WTC11 (cell line): ENCODE measurements around the gene SSNA1. TPM values are rescaled to one million over a fixed set of nuclear protein-coding genes. Genes with fewer than 3 reads are reported as not detected.

Source experiments
- ATAC-seq: fragments of 200-7000 bp; cut with Tn5 transposase; 2 replicates; pipeline ENCODE4 v1.10.0; 2021; ENCODE audit warnings: mild to moderate bottlenecking, moderate library complexity
- CTCF ChIA-PET: fragments of 300-600 bp; sonication (Branson Sonifier 250); formaldehyde crosslinking; loops from one replicate; lab custom pipeline; 2021; ENCODE audit warnings: antibody characterized with exemption; lab: Charles Lee
- POLR2A ChIA-PET: fragments of 350-600 bp; sonication (Branson Sonifier 250); formaldehyde crosslinking; loops from one replicate; lab custom pipeline; 2021; ENCODE audit warnings: antibody characterized with exemption; lab: Charles Lee
- DNase-seq: peaks from one replicate; pipeline ENCODE4 v3.0.0; 2021; ENCODE audit warnings: low spot score
- H3K27ac Mint-ChIP-seq: 2 replicates; pipeline ENCODE4 v1.8.0; 2021; ENCODE audit warnings: mixed read lengths
- H3K27me3 Mint-ChIP-seq: 2 replicates; pipeline ENCODE4 v1.8.0; 2021; ENCODE audit warnings: low read depth, mild to moderate bottlenecking, moderate library complexity, mixed read lengths
- H3K36me3 Mint-ChIP-seq: 2 replicates; pipeline ENCODE4 v1.8.0; 2021; ENCODE audit warnings: mixed read lengths
- H3K4me1 Mint-ChIP-seq: 2 replicates; pipeline ENCODE4 v1.8.0; 2022; ENCODE audit warnings: mixed read lengths
- H3K4me3 Mint-ChIP-seq: 2 replicates; pipeline ENCODE4 v1.8.0; 2021; ENCODE audit warnings: mild to moderate bottlenecking, moderate library complexity, mixed read lengths
- H3K9me3 Mint-ChIP-seq: 2 replicates; pipeline ENCODE4 v1.8.0; 2021; ENCODE audit warnings: mixed read lengths
- AFF4 ChIP-seq: sonication (generic); formaldehyde crosslinking; IDR thresholded peaks from 2 replicates; pipeline ENCODE4 v1.8.1; 2023; ENCODE audit warnings: mild to moderate bottlenecking, missing genetic modification reagents, borderline replicate concordance
- E2F4 ChIP-seq: sonication (generic); formaldehyde crosslinking; IDR thresholded peaks from 2 replicates; pipeline ENCODE4 v1.8.1; 2022; ENCODE audit warnings: low read depth, mild to moderate bottlenecking, moderate library complexity, missing genetic modification reagents, borderline replicate concordance
- FOXJ3 ChIP-seq: sonication (generic); formaldehyde crosslinking; IDR thresholded peaks from 2 replicates; pipeline ENCODE4 v1.9.0; 2021; ENCODE audit warnings: missing genetic modification reagents, mild to moderate bottlenecking, borderline replicate concordance
- FOXP4 ChIP-seq: sonication (generic); formaldehyde crosslinking; IDR thresholded peaks from 2 replicates; pipeline ENCODE4 v1.8.0; 2022; ENCODE audit warnings: mild to moderate bottlenecking, missing genetic modification reagents
- GABPB1 ChIP-seq: sonication (generic); formaldehyde crosslinking; IDR thresholded peaks from 2 replicates; pipeline ENCODE4 v1.8.1; 2023; ENCODE audit warnings: mild to moderate bottlenecking, missing genetic modification reagents
- JUN ChIP-seq: sonication (generic); formaldehyde crosslinking; IDR thresholded peaks from 2 replicates; pipeline ENCODE4 v1.8.0; 2023; ENCODE audit warnings: mild to moderate bottlenecking, missing genetic modification reagents
- NFE2L1 ChIP-seq: sonication (generic); formaldehyde crosslinking; IDR thresholded peaks from 2 replicates; pipeline ENCODE4 v1.8.1; 2023; ENCODE audit warnings: missing genetic modification reagents
- RELA ChIP-seq: sonication (generic); formaldehyde crosslinking; IDR thresholded peaks from 2 replicates; pipeline ENCODE4 v1.8.1; 2022; ENCODE audit warnings: missing genetic modification reagents, mild to moderate bottlenecking, borderline replicate concordance
- TEAD1 ChIP-seq: sonication (generic); formaldehyde crosslinking; IDR thresholded peaks from 2 replicates; pipeline ENCODE4 v1.8.0; 2022; ENCODE audit warnings: mild to moderate bottlenecking, missing genetic modification reagents
- USF1 ChIP-seq: sonication (generic); formaldehyde crosslinking; IDR thresholded peaks from 2 replicates; pipeline ENCODE4 v1.8.0; 2022; ENCODE audit warnings: mild to moderate bottlenecking, missing genetic modification reagents
- ZBTB21 ChIP-seq: sonication (generic); formaldehyde crosslinking; IDR thresholded peaks from 2 replicates; pipeline ENCODE4 v1.8.1; 2023; ENCODE audit warnings: mild to moderate bottlenecking, missing genetic modification reagents, borderline replicate concordance
- ZNF317 ChIP-seq: sonication (generic); formaldehyde crosslinking; IDR thresholded peaks from 2 replicates; pipeline ENCODE4 v1.8.1; 2023; ENCODE audit warnings: low read depth, mild to moderate bottlenecking, moderate library complexity, missing genetic modification reagents, borderline replicate concordance
- ZNF423 ChIP-seq: fragments of 250-450 bp; sonication (Bioruptor Pico); IDR thresholded peaks from 2 replicates; pipeline ENCODE4 v2.1.2; 2022; ENCODE audit warnings: mild to moderate bottlenecking, moderate library complexity
- ZNF425 ChIP-seq: fragments of 250-450 bp; sonication (Bioruptor Pico); conservative IDR thresholded peaks from 2 replicates; pipeline ENCODE4 v1.9.0; 2021; ENCODE audit warnings: mild to moderate bottlenecking
- ZNF512 ChIP-seq: sonication (generic); formaldehyde crosslinking; IDR thresholded peaks from 2 replicates; pipeline ENCODE4 v1.8.1; 2022; ENCODE audit warnings: missing genetic modification reagents, borderline replicate concordance
- ZNF671 ChIP-seq: fragments of 250-450 bp; sonication (Bioruptor Pico); IDR thresholded peaks from 2 replicates; pipeline ENCODE4 v1.8.0; 2021; ENCODE audit warnings: mild to moderate bottlenecking
- total RNA-seq: library from RNA; stranded (reverse); gene quantifications from 3 replicates; pipeline ENCODE4 v1.2.3, GENCODE V29; 2021

Gene SSNA1
- total RNA-seq, 1 experiment from 2014 or later = 102 TPM

GRCh38 chr9:137149942-137150616, 38.4 kb upstream of the SSNA1 start:
- TF ChIP-seq AFF4 (CRISPR knock-in tag) (no peak), RELA (CRISPR knock-in tag) (no peak), JUN (CRISPR knock-in tag) (no peak), FOXJ3 (CRISPR knock-in tag) (no peak), NFE2L1 (CRISPR knock-in tag) (no peak), ZNF671 (CRISPR knock-in tag) (no peak), ZNF317 (no peak), GABPB1 (CRISPR knock-in tag) (no peak), TEAD1 (CRISPR knock-in tag) (no peak), ZNF512 (CRISPR knock-in tag) (no peak), E2F4 (CRISPR knock-in tag) (no peak)
- TF ChIP-seq, all 79 proteins: peak for 0
- DNase-seq (peak; percentile 78), ATAC-seq (peak; percentile 8)
- Mint-ChIP-seq H3K27me3 (peaks cover 9% of the 10 kb centered on the region), H3K27ac (no peak overlapping the region), H3K36me3 (no peaks in the 10 kb centered on the region), H3K4me1 (no peaks in the 10 kb centered on the region; the same call in 1 of the 2 replicates), H3K9me3 (no peaks in the 10 kb centered on the region), H3K4me3 (no peak overlapping the region)
- CTCF ChIA-PET = interaction anchor here (0.6 to 3.6 kb wide), 14 partner anchors 11 to 303 kb away, joined by 3 to 19 read pairs (median 5); partner anchors contain the start of genes GRIN1 and PAXX
- POLR2A ChIA-PET = no interaction called here

GRCh38 chr9:137150617-137151457, 37.6 kb upstream of the SSNA1 start:
- DNase-seq (peak; percentile 80), ATAC-seq (peak; percentile 54)
- no peak overlapping the region for H3K27ac Mint-ChIP-seq
- ChIA-PET CTCF (interaction anchor here (0.6 to 3.6 kb wide), 18 partner anchors 11 to 303 kb away, joined by 3 to 19 read pairs (median 4); partner anchors contain the start of genes GRIN1, PAXX, RNF224 and SAPCD2), POLR2A (interaction anchor here (0.7 kb wide), 1 partner anchor 38 kb away, joined by 3 read pairs; no protein-coding TSS in a partner anchor)
- no peaks in the 10 kb centered on the region for H3K36me3 Mint-ChIP-seq
- no peak overlapping the region for H3K4me3 Mint-ChIP-seq
- H3K4me1 Mint-ChIP-seq = no peaks in the 10 kb centered on the region; the same call in 1 of the 2 replicates
- no peak for TF ChIP-seq ZNF423
- H3K9me3 Mint-ChIP-seq = no peaks in the 10 kb centered on the region
- peaks cover 17% of the 10 kb centered on the region for H3K27me3 Mint-ChIP-seq

GRCh38 chr9:137152844-137153405, 35.6 kb upstream of the SSNA1 start:
- POLR2A ChIA-PET = no interaction called here
- Mint-ChIP-seq H3K36me3 (no peaks in the 10 kb centered on the region), H3K27ac (no peak overlapping the region), H3K4me3 (no peak overlapping the region), H3K4me1 (no peaks in the 10 kb centered on the region; the same call in 1 of the 2 replicates), H3K27me3 (peaks cover 35% of the 10 kb centered on the region), H3K9me3 (no peaks in the 10 kb centered on the region)
- no peak for TF ChIP-seq FOXP4 (CRISPR knock-in tag)
- TF ChIP-seq ZBTB21 (CRISPR knock-in tag) = no peak
- 0 out of 2 replicates have a peak, but pooled peaks have one; percentile 55 for TF ChIP-seq NFE2L1 (CRISPR knock-in tag)
- no peak for TF ChIP-seq USF1 (CRISPR knock-in tag)
- no peak for TF ChIP-seq ZNF425
- CTCF ChIA-PET = no interaction called here
- ATAC-seq (no peak), DNase-seq (no peak)
